HL-60 (cell line): ENCODE data around the gene FBXW4.
A peak's percentile ranks its signal among the peaks of the same experiment; 100 is the strongest.

Experiments used
- DNase-seq, 2 experiments: peaks; one replicate each; pipeline ENCODE4 v3.0.0-alpha.2; 2010 to 2020; ENCODE audit warnings: low read depth in 1 of 2, low spot score in 1 of 2
- H3K27ac ChIP-seq: fragments of 250-450 bp; sonication (Bioruptor Pico); replicated peaks from 2 replicates; pipeline ENCODE4 v1.5.1; 2020; ENCODE audit warnings: mild to moderate bottlenecking, moderate library complexity
- H3K27me3 ChIP-seq: fragments of 250-450 bp; sonication (Bioruptor Pico); 2 replicates; pipeline ENCODE4 v1.5.1; 2021; ENCODE audit warnings: mild to moderate bottlenecking, moderate library complexity; ENCODE audit not compliant: insufficient read depth, poor library complexity, severe bottlenecking
- H3K4me3 ChIP-seq: replicated peaks from 2 replicates; pipeline ENCODE4 v1.5.1; 2011; ENCODE audit warnings: mild to moderate bottlenecking, control low read depth, low read length; ENCODE audit not compliant: insufficient read depth
- CTCF ChIP-seq: IDR thresholded peaks from one replicate; pipeline ENCODE4 v1.5.1; 2011; ENCODE audit warnings: low read length, control low read depth, inconsistent platforms; ENCODE audit not compliant: insufficient read depth
- GABPA ChIP-seq: IDR thresholded peaks from 2 replicates; pipeline ENCODE4 v1.6.1; 2012; ENCODE audit warnings: low read depth
- POLR2AphosphoS5 ChIP-seq: IDR thresholded peaks from 2 replicates; pipeline ENCODE4 v1.6.1; 2012; ENCODE audit warnings: low read depth
- REST ChIP-seq: IDR thresholded peaks from 2 replicates; pipeline ENCODE4 v1.6.1; 2012; ENCODE audit warnings: low read depth; ENCODE audit not compliant: insufficient replicate concordance
- SPI1 ChIP-seq: IDR thresholded peaks from 2 replicates; pipeline ENCODE4 v1.6.1; 2012; ENCODE audit warnings: low read depth, mild to moderate bottlenecking, borderline replicate concordance

FBXW4 gene

GRCh38 chr10:101709359-101710058 lies 14.5 kb upstream of the FBXW4 start:
- no peak for DNase-seq
- H3K4me3 ChIP-seq: no peak overlapping the region
- no peak overlapping the region for H3K27ac ChIP-seq
- TF ChIP-seq CTCF: no peak
- no peak for TF ChIP-seq POLR2AphosphoS5
- no peak for TF ChIP-seq REST
- TF ChIP-seq SPI1: no peak
- no peak for TF ChIP-seq GABPA
- H3K27me3 ChIP-seq: peaks cover 6% of the 10 kb centered on the region

- H3K4me3 ChIP-seq: no peak overlapping the region
- H3K27ac ChIP-seq: no peak overlapping the region
- TF ChIP-seq GABPA (no peak), REST (no peak), SPI1 (peak; percentile 14; the same call in 1 of the 2 replicates), CTCF (no peak)
- peaks cover 6% of the 10 kb centered on the region for H3K27me3 ChIP-seq
- peak in 1 of 2 experiments; percentile 18 for DNase-seq
Observed at GRCh38 chr10:101708870-101709269, 13.9 kb upstream of the FBXW4 start.

GRCh38 chr10:101708073-101708472 lies 13.1 kb upstream of the FBXW4 start:
- H3K27me3 ChIP-seq: peaks cover 6% of the 10 kb centered on the region
- DNase-seq: no peak
- no peak overlapping the region for H3K27ac ChIP-seq
- TF ChIP-seq REST: no peak
- TF ChIP-seq GABPA: no peak
- TF ChIP-seq CTCF: no peak
- TF ChIP-seq POLR2AphosphoS5: no peak
- TF ChIP-seq SPI1: no peak
- no peak overlapping the region for H3K4me3 ChIP-seq
